ENCODE results near the gene TLE7. TPM values are rescaled to one million over a fixed set of nuclear protein-coding genes. Genes with fewer than 3 reads are reported as not detected.

TLE7 gene
- total RNA-seq, 1 donor from 2014 or later: not detected

DNA sequence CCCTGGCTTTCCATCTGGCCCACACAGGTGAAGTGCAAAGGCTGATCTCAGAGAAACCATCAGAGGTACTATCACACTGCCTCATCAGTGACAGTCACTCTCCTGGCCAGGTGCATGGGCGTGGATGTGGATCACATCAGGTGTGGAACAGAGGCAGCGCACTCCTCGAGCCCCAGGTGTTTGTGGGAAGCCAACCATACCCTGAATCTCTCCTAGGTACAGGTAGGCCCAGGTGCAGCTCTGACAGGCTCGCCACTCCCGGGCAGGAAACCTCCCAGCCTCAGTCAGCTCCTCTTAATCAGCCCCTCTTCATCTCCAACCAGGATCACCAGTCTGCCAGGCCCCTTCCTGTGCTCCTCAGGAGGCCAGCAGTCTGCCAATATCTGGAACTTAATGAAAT, 31.7 kb downstream of the TLE7 start:
- no peak overlapping the region for H3K4me3 Mint-ChIP-seq
- H3K27ac Mint-ChIP-seq: no peak overlapping the region
- TF ChIP-seq, protein P1, sequence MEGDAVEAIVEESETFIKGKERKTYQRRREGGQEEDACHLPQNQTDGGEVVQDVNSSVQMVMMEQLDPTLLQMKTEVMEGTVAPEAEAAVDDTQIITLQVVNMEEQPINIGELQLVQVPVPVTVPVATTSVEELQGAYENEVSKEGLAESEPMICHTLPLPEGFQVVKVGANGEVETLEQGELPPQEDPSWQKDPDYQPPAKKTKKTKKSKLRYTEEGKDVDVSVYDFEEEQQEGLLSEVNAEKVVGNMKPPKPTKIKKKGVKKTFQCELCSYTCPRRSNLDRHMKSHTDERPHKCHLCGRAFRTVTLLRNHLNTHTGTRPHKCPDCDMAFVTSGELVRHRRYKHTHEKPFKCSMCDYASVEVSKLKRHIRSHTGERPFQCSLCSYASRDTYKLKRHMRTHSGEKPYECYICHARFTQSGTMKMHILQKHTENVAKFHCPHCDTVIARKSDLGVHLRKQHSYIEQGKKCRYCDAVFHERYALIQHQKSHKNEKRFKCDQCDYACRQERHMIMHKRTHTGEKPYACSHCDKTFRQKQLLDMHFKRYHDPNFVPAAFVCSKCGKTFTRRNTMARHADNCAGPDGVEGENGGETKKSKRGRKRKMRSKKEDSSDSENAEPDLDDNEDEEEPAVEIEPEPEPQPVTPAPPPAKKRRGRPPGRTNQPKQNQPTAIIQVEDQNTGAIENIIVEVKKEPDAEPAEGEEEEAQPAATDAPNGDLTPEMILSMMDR (conservative IDR thresholded peaks at IDR 0.05): no peak
- H3K27me3 Mint-ChIP-seq: peaks cover 42% of the 10 kb centered on the region
- no peaks in the 10 kb centered on the region for H3K36me3 Mint-ChIP-seq
- no peak for DNase-seq (ENCODE audit: extremely low spot score, unreplicated experiment)
- no peaks in the 10 kb centered on the region for H3K9me3 Mint-ChIP-seq
- peaks cover 6% of the 10 kb centered on the region for H3K4me1 Mint-ChIP-seq (ENCODE audit: unreplicated experiment)

DNA sequence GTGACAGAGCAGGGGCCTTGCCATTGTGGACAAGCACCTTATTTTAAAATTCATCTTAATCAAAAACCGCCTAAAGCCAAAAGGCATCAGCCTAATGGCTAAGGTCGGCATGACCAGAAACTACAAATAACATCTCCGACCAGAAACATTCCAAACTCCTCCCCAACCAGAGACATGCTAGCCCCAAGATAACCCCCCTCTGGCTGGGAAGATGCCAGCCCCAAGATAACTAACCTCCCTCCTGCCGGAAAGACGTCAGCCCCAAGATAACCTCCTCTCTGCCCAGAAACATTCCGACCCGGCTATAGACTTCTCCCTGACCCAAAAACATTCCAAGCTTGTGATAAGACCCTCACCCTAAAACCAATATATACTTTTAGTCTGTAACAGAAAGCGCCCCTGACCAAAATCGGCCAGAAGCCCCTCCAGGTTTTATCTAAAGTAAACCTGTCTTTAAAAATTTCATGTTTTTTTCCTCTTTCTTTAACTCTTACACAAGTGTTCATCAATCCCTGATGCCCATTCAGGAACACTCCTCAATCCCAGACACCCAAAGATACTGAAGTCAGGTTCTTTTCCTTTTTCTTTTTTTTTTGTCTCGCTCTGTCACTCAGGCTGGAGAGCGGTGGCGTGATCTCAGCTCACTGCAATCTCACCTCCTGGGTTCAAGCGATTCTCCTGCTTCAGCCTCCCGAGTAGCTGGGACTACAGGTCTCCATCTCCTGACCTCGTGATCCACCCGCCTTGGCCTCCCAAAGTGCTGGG, 32.7 kb downstream of the TLE7 start:
- H3K4me3 Mint-ChIP-seq: no peak overlapping the region
- no peak overlapping the region for H3K27ac Mint-ChIP-seq
- no peak for DNase-seq (ENCODE audit: extremely low spot score, unreplicated experiment)
- H3K9me3 Mint-ChIP-seq: no peaks in the 10 kb centered on the region
- no peaks in the 10 kb centered on the region for H3K36me3 Mint-ChIP-seq
- peaks cover 6% of the 10 kb centered on the region for H3K4me1 Mint-ChIP-seq (ENCODE audit: unreplicated experiment)
- TF ChIP-seq, protein P1 (conservative IDR thresholded peaks at IDR 0.05): no peak
- H3K27me3 Mint-ChIP-seq: peaks cover 42% of the 10 kb centered on the region

DNA sequence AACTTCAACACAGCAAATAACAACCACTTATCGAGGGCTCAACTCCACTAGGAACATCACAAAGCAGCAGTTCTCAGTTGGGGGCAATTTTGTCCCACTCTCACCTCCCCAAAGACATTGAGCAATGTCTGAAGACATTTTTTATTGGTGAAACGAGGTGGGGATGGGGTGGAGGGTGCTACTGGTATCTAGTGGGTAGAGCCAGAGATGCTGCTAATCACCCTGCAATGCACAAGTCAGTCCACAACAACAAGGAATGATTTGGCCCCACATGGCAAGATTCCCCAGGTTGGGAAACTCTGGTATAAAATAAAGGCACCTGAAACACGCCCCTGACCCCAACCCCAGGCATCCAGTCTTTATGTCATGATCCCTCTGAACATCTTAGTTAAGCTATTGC, 33.3 kb downstream of the TLE7 start:
- TF ChIP-seq, protein P1 (conservative IDR thresholded peaks at IDR 0.05): no peak
- Mint-ChIP-seq H3K9me3 (no peaks in the 10 kb centered on the region), H3K4me1 (ENCODE audit: unreplicated experiment) (peaks cover 6% of the 10 kb centered on the region), H3K36me3 (no peaks in the 10 kb centered on the region), H3K27ac (no peak overlapping the region), H3K4me3 (no peak overlapping the region), H3K27me3 (peaks cover 42% of the 10 kb centered on the region)
- DNase-seq (ENCODE audit: extremely low spot score, unreplicated experiment): no peak

DNA sequence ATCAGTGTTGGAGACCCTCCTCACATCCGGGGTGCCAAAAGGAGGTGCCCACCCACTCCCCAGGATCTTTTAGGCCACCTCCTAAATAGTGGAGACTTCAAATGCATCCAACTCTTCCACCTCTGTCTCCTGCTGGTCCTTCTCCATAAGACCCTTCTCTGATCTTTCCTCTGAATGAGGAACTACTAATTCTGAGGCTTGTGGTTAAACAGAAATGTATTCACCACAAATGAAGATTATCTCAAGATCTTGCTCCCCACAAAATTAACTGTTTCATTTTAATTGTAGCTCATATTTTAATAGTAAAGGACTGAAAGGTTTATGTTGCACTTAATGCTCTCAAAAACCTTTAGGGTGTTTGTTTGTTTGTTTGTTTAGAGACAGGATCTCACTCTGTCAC, 34.1 kb downstream of the TLE7 start:
- Mint-ChIP-seq H3K27ac (no peak overlapping the region), H3K36me3 (no peaks in the 10 kb centered on the region), H3K4me1 (ENCODE audit: unreplicated experiment) (peaks cover 3% of the 10 kb centered on the region), H3K27me3 (peaks cover 39% of the 10 kb centered on the region), H3K9me3 (no peaks in the 10 kb centered on the region), H3K4me3 (no peak overlapping the region)
- DNase-seq (ENCODE audit: extremely low spot score, unreplicated experiment): no peak
- TF ChIP-seq, protein P1 (conservative IDR thresholded peaks at IDR 0.05): no peak

DNA sequence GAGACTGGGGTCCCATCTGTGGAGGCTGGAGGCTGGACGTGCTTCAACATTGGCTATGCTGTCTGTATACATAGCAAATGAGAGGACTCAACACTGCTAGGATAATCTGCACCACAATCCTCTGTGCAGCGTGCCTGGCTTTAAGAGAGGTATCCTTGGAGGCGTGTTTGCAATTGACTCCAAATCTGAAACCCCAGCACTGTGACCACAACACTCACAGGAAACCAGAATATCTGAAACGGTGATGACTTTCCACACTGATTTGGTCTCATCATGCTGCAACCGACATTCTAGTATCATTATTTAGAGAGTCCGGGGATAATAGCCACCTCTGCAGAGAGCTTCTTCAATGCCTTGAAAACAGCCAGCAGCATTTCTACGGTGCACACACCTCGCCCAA, 35.1 kb downstream of the TLE7 start:
- TF ChIP-seq, protein P1 (conservative IDR thresholded peaks at IDR 0.05): no peak
- no peak for DNase-seq (ENCODE audit: extremely low spot score, unreplicated experiment)
- H3K4me1 Mint-ChIP-seq (ENCODE audit: unreplicated experiment): no peaks in the 10 kb centered on the region
- H3K27ac Mint-ChIP-seq: no peak overlapping the region
- no peaks in the 10 kb centered on the region for H3K9me3 Mint-ChIP-seq
- H3K4me3 Mint-ChIP-seq: no peak overlapping the region
- no peaks in the 10 kb centered on the region for H3K36me3 Mint-ChIP-seq
- H3K27me3 Mint-ChIP-seq: peaks cover 37% of the 10 kb centered on the region
